NCI-H2227 (cell line): ENCODE data around the gene AP5B1.

ENCODE experiments used
- DNase-seq: peaks from one replicate; lab custom pipeline; 2025; ENCODE audit not compliant: unreplicated experiment; lab: John Stamatoyannopoulos, UW

AP5B1 gene, protein sequence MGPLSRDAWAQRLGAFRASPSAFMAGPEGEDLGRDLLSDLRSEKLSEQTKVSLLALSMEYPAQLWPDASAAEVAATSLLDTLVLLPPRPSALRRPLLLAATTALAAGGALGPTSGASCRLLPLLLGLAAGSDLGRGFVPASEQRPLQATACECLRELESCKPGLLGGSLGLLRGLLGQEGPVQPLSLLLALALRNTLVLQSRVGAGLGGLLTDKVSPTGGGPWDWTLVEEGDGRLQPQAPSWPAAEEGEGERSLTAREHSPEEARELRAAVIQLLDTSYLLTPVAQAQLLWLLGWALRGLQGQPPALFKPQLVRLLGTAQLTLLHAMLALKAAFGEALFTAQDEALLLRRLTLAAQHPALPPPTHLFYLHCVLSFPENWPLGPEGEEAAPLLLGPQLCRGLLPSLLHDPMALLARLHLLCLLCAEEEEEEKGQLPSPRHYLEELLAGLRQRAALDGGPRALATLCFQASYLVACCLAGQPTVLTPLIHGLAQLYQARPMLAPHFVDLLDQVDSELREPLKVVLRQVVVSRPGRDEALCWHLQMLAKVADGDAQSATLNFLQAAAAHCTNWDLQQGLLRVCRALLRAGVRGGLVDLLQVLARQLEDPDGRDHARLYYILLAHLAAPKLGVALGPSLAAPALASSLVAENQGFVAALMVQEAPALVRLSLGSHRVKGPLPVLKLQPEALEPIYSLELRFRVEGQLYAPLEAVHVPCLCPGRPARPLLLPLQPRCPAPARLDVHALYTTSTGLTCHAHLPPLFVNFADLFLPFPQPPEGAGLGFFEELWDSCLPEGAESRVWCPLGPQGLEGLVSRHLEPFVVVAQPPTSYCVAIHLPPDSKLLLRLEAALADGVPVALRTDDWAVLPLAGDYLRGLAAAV

DNA sequence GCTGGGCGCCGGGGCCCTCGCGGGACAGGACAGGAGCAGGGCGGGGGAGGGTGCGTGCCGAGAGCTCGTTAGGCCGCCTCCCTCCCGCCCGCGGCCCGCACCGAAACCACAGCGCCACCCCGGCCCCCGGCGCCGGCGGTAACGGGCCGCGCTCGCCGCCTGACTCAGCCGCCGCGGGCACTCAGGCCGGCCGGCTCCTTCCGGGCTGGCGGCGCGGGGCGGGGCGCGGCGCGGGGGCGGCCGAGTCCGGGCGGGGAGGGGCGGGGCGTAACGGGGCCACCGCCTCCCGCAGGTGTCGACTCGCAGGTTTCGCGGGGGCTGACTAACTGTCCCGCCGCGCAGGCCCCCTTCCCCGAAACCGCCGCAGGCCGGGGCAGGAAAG is at the start of gene AP5B1:
Gene AP5B1, minus strand, starts transcription at position 207 of the 382 bp plus-strand sequence. CDS start 385 bp downstream, outside the sequence.
- DNase-seq: peak; percentile 74

DNA sequence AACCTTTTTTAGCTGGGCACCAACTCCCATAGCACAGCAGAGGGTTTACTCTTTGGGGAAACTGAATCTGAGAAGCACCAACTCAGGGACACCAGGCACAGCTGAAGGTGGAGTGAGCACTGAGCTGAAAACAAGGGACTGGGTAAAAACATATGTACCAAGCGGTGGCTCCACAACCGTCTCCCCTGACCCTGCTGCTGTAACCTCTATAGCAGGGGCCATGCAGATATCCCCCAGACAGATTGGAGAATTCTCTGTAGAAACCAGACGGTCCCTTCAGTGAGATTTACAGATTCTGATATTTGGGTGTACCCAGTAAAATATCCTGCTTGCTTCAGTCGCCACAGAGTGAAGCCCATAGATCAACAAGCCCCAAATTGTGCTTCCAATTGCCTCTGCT is 48.7 kb upstream of the AP5B1 start:
- DNase-seq: no peak

DNA sequence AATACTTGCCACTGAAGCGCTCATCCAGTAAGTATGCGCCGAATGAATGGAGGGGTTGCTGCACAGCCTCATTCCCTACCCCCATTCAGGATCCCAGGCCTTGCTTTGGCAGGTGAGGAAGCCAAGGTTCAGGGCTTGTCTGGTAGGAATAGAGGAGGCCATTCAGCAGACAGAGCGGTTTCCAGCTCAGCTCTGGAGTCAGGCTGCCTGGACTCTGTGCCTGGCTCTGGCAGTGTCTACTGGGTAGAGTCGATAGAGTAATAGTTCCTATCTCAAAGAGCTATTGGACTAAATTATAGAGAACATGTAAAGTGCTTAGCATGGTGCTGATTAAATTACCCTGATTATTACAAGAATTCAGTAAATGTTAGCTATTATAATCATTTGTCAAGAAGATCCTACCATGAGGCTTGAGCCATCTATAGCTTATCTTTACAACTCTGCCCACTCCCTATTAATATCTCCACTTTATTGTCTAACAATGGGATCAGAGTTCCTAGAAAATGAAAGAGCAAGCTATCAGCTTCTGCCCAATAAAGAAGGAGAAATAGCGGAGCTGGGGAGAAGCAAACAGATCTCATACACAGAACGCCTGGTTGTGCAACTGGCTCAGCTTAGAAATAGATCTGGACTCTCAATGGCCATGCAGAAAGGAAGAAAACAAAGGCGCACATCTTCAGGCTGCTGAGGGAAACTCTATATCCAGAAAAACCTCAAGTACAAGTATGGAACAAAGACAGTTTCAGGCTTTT is 46.4 kb upstream of the AP5B1 start:
- peak; percentile 42 for DNase-seq

DNA sequence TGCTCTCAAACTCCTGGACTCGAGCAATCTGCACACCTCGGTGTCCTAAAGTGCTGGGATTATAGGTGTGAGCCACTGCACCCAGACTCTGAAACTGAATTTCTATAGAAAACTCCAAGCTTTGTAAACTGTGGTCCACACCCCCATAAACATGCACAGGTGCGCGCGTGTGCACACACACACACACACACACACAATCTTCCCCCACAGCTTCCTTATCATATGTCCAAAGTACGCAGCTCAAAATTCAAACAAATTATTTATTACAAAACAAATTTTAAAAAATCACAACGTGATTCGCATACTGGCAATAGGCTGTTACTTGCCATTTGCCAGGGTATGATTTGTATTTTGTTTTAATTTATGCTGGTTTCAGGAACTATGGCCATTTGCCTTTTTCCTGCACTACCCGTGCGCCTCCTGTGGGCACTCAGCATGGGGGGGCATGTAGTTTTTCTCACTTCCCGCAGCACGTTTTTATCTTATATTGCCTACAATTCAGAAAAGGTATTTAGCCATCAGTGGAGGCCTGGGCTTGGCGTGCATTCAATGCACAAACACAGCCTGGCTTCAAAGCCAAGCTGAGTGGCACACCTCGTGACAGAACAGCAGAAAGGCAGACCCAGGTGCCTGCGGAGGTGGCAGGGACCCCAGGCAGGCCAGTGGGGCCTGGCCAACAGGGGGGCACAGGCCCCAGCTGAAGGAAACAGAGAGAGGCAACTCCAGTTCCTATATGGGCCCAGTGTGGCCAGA is 42.2 kb upstream of the AP5B1 start:
- no peak for DNase-seq

DNA sequence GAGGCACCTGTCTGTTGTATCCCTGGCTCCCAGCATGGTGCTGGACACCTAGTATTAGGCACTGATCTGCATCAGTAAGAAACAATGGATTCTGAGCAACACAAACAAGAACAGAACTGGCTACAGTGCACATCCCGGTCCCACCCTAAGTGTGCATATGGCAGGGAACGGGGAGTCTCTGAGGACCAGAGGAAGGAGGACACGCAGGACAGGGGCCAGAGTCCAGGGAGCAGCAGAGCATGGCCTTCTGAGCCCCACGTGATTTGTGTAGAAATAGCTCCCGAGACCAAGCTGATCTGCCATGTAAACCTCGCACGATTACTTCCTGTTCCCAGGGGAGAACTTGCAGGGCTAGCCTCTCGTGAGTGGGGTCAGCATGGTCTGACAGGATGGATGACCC is 40.3 kb upstream of the AP5B1 start:
- DNase-seq: peak; percentile 48

DNA sequence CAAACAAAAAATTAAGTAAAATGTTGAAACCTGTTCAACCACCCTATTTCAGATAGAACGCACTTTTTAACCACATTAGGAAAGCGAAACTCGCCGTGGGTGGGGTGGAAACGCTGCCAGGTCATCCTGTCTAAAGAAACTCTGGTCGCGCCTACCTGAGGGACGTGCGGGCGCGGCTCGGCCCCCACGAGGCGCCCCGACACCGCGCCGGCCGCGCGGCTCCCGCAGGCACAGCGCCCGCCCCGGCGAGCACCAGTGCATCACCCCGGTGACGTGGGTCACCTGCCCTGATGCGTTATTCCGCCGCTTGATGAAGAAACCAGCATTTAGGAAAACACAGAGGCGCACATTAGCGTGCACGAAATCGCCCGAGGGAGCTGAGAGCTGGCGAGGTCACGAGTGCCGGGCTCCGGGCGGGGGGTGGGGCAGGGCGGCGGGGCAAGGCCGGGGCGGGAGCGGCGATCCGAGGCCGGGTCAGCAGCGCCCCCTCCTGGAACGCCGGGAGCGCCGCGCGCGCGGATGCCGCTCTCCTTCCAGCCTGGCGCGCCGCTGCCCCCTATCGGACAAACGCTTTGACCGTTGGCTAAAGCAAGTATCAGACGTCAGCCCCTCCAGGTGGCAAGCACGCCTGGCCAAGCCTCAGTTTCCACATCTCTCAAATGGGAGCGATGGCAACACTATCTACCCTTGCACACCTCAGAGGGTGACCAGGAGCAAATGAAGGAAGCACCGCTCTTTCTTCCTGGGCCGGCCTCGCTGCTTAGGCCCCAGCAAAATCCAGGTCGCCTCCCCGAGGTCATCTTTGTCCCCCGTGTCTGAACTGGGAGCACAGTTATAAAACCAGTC is 37.3 kb upstream of the AP5B1 start:
- peak; percentile 95 for DNase-seq

DNA sequence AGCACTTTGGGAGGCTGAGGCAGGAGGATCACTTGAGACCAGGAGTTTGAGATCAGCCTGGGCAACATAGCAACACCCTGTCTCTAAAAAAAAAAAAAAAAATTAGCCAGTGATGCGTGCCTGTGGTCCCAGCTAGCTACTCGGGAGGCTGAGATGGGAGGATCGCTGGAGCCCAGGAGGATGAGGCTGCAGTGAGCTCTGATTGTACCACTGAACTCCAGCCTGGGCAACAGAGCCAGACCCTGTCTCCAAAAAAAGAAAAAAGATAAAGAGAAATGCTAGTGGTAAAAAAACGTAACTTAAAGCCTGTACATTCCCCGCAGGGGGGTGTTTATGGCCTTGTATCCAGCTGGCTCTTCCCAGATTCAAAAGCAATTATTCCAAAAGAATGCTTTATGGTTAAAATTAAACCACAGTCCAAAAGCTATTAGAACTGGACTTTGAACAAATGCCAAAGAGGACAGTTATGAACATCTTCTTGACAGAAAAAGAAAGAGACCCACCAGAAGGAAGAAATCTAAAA is 36.6 kb upstream of the AP5B1 start:
- DNase-seq: peak; percentile 45

DNA sequence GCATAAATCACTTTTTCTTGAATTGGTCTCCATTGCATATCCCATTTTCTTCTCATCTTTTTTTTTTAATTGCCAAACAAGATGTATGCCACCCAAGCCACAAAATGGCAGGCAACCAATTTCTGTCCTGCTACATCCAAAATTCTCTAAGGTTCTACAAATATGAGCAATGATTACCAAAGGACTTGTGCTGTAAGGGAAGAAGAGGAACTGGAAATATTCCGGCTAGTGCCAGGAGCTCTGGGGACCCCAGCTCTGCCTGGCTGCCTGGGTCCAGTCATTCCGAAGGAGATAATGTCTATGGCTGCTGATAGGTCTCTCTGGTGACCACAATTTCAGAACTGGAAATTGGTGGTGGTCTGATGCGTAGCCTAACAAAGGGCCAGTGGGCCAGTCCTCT is 35.9 kb upstream of the AP5B1 start:
- no peak for DNase-seq

DNA sequence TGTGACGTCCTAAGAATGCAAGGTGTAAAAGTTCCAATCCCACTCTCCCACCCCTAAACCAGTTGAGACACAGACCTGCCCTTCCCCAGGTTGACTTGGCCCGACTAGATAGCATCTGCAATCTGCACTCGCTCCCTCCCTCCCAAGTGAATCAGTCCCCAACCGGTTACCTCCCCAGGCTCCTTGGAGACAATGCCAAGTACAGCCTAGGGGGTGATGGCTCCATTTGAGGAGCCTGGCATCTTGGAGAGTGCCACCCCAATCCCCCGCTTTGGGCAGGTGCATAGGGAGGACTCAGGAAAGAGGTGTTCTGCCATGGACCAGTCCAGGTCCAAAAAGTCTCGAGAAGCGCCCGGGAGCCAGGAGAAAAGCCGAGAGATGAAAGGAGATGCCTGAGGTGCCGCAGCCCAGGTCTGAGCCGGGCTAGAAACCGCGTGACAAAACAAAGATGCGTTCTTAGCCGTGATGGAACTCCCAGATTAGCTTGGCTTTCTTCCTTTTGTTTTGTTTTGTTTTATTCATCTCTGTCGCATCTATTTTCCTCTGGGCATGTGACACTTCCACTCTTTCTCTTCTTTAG is 34.3 kb upstream of the AP5B1 start:
- no peak for DNase-seq

DNA sequence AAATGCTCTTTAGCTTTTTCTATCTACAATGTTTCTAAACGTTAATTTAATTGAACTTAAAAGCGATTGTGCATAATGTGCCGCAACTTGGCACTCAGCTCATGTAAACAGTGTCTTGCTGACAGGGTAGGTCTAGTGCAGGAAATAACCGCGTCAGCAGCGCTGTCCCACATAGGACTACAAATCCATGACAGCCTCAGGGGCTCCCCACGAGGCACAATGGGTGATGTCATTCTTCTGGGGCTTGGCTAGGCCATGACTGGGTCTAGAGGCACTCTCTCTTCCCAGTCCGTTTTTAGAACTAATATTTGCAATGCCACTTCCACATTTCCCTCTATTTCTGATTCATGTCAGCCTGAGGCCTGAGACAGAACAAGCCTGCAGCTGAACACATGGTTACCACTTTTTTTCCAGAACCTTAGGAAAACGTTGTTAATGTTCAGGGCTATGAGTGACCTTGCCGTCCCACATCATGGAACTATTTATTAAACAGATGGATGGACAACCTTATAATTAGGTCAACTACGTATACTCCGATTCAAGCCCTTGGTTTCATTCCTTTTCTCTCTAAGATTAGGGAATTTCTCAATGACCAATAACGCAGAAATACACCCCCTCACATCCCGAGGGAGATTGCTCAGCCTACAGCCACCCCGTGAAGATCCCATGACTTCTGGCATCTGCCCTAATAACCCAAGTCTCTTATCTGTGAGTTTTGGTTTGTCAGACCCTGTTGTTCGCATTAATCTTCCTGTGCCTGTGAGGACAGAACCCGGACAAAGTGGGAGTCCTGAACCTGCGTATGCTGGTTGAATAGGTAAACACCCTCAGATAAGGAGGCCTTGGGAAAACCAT is 33.6 kb upstream of the AP5B1 start:
- DNase-seq: no peak

DNA sequence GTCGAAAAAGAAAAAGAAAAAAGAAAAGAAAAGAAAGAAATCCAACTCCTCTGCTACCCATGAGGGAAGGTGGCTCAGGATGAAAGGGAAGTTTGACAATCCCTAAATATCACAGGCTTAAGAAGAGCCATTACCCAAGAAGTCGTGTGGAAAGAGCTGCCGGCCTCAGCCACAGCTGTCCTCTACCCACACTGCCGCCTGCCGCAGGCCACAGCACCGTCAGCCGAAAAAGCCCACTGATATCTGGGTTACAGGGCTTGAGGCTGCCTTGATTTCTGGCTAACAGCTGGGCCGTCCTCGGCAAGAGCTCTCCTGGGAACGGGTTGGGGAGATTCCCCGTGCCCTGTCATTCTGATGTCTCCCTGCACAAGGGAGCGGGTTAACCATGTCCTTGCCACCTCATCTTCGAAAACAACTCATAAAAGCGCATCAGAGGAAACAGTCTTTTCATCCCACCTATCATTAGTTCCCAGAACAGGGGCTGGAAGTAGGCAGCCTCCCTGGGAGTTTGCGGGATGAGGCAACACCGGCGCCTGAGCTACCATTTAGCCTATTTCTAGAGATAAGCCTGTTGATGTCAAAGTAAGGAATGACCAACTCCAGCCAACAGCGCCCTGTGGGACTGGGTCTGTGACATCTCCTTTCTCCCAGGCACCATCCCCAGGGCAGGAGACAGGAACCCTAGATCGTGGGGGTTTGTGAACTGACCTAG is 31.1 kb upstream of the AP5B1 start:
- DNase-seq: no peak

DNA sequence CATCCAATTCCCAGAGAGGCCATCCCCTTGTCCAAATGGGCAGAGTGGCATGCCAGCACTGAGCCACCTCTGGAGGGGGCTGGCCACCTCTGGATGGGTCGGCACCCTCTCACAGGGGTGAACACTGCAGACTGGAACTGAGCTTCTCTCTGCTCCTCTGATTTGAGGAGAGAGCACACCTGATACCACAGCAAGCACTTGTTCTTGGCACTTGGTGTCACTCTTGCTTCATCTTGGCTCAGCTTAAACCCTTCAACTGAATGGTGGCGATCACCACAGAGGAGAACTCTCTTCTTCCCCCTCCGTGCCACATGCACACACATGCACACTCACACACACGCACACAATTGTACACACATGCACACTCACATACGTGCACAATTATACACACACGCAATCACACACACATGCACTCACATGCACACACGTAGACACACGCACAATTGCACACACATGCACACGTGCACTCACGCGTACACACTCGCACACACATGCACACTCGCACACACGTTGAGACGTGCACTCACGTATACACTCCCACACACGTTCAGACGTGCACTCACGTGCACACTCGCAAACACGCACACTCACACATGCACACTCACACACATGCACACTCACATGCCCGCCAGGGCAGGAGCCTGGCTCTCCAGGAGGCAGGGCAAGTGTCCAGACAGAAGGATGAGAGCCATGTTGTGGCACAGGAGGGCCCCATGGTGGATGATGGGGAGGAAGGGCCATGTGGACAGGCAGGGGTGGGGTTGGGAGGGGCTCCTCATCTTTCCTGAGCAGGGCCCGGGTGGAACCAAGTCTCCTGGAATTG is 29.5 kb upstream of the AP5B1 start:
- DNase-seq: no peak

DNA sequence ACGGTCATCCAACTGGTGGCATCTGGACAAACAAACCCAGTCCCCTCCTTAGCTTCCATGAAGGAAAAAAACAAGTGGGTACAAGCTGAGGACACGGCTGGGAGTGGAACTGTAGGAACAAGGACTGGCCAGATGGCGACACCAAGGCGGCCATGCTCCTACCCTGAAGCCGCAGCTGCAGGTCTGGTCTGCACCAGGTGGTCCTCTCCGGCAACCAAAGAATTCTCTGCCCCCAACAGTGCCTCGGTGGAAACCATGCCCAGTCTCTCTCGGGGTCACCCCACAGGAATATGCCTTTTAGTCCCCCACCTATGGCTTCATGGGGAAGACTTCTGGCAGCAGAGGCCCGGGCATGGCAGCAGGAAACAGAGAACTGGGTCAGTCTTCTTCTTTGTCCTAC is 28.7 kb upstream of the AP5B1 start:
- DNase-seq: no peak

DNA sequence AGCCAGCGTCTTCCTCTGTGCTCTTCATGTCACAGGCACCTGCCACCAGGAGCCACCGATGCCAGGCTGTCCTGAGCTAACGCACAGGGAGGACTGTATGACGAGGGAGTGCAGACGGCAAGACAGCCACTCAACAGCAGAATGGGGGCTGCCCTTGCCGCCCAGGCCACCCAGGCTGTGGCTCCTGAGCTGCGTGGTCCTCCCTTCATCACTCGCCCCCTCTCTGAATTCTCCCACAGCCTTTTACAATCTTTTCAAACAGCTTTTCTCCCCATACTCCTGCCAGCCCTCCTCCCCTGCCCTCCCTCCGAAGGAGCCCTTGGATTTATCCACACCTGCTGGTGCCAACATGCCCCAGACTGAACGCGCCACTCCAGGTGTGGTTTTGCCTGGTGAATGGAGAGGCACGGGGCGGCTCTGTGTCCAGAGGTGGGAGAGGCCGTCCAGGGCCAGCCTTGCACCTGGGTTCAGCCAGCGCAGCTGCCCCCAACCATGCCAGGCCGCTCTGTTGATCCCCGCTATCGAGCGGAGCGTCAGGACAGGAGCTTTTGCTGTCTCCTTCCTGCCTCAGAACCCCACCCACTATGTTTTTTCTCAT is 28.1 kb upstream of the AP5B1 start:
- no peak for DNase-seq

DNA sequence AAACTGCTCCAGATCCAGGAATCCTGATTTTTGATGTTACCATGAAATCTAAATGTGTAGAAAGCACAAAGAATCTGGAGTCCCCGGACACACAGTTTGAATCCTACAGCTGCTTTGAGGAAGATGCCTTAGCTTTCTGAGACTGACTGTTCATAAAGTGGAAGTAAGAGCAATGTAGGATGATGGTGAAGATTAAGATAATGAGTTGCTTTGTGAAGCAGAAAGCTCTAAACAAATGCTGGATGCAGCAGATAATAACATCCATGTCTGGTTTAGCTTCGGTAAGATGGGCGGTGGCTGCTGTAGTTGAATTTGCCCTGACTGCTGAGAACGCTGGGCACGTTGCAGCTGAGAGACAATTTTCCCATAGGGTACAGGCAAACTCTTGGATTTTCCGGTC is 26.2 kb upstream of the AP5B1 start:
- no peak for DNase-seq

DNA sequence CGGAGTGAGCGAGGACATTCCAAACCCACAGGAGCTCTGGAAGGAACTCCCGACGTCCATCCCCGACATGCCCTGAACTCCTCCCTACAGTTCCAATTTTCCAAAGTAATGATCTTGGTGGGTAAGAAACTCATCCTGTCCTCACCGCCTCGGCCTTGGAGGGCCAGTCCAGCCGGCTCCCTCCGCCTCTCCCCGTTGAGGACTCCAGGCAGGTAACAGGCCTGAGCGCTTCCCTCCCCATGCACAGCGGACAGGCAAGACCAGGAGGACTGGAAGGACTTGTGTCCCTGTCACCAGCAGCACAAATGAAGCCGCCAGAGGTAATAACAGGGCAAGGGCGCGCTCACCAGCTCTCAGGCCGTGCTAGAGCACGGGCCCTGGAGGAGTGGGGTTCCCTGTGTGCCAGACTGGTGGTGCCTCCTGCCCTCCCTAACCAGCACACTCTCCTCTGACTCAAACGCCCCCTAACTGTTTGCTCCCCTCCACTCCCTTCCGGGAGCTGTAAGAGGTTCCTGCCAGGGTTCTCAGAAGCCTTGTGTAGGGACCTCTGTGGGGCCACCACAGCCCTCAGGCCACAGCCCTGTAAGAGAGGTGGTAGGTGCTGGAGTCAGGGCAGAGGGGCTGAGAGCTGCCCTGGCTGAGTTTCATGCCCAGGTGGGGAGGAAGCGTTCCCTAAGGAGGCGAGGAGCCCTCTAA is 23.2 kb upstream of the AP5B1 start:
- no peak for DNase-seq
